Measurements from ENCODE around the gene PSMG4. TPM values are rescaled to one million over a fixed set of nuclear protein-coding genes. Genes with fewer than 3 reads are reported as not detected.

Gene PSMG4
- total RNA-seq, 1 experiment from 2014 or later: 35.0 TPM

GRCh38 chr6:3314176-3314575 lies 55.4 kb downstream of the PSMG4 start:
- RAD21 ChIA-PET (ENCODE audit: low non-redundant PET in 1 of 2, low total read pairs in 2 of 2, uncharacterized antibody in 2 of 2, unreplicated experiment in 2 of 2): no interaction called here
- Histone ChIP-seq H3K9ac (ENCODE audit: low read length) (no peak overlapping the region), H2AFZ (ENCODE audit: low read depth, low read length, poor library complexity, severe bottlenecking) (no peak overlapping the region), H3K27ac (ENCODE audit: low read depth, low read length) (no peak overlapping the region), H3K9me2 (ENCODE audit: insufficient read depth) (no peaks in the 10 kb centered on the region), H3K4me1 (ENCODE audit: control insufficient read depth in 1 of 2, insufficient read depth in 2 of 2, low read length in 2 of 2) (no peaks in the 10 kb centered on the region), H3K79me2 (ENCODE audit: insufficient read depth, low read length) (no peaks in the 10 kb centered on the region), H3K27me3 (ENCODE audit: insufficient read depth, low read length) (no peaks in the 10 kb centered on the region), H3K4me2 (ENCODE audit: low read length) (no peak overlapping the region), H3K36me3 (ENCODE audit: control insufficient read depth in 1 of 2, insufficient read depth in 2 of 2, low read length in 2 of 2) (no peaks in the 10 kb centered on the region), H3K4me3 (replicated peaks in 1 of 2; ENCODE audit: low read depth in 1 of 2, low read length in 2 of 2) (no peak overlapping the region), H4K20me1 (ENCODE audit: insufficient read depth) (no peaks in the 10 kb centered on the region), H3K9me3 (ENCODE audit: control insufficient read depth in 1 of 2, insufficient read depth in 1 of 2, low read depth in 1 of 2, low read length in 2 of 2) (no peaks in the 10 kb centered on the region)
- ATAC-seq (no peak), DNase-seq (ENCODE audit: low read depth, low spot score) (no peak)
- TF ChIP-seq CTCF (IDR thresholded peaks at IDR 0.05 in 2 of 3, conservative IDR thresholded peaks at IDR 0.05 in 1 of 3; ENCODE audit: borderline replicate concordance in 1 of 3, insufficient read depth in 1 of 3, low read depth in 2 of 3, low read length in 2 of 3) (no peak), FOSL1 (IDR thresholded peaks at IDR 0.05; ENCODE audit: low read depth) (no peak), EZH2phosphoT487 (IDR thresholded peaks at IDR 0.05; ENCODE audit: borderline replicate concordance) (no peak), TCF7L2 (IDR thresholded peaks at IDR 0.05; ENCODE audit: borderline replicate concordance, extremely low read depth, insufficient read depth, insufficient read length) (no peak), ZBTB33 (IDR thresholded peaks at IDR 0.05; ENCODE audit: extremely low read depth, insufficient replicate concordance, low read length) (no peak), ZNF274 (IDR thresholded peaks at IDR 0.05; ENCODE audit: low read depth, low read length) (no peak), EZH2 (IDR thresholded peaks at IDR 0.05) (no peak), REST (IDR thresholded peaks at IDR 0.05; ENCODE audit: low read depth) (no peak), POLR2A (IDR thresholded peaks at IDR 0.05; ENCODE audit: borderline replicate concordance, extremely low read depth, insufficient read depth, insufficient read length) (no peak), POLR2AphosphoS5 (IDR thresholded peaks at IDR 0.05; ENCODE audit: low read depth, low read length) (no peak), SRF (IDR thresholded peaks at IDR 0.05; ENCODE audit: low read depth) (no peak)
- POLR2A ChIA-PET: no interaction called here
- CTCF ChIA-PET: no interaction called here
- intact Hi-C loops (cut with micrococcal nuclease): no loop called here
- BruUV-seq (replicated peaks): no TSS peak
